ENCODE results near the gene MID1.

Gene MID1

DNA sequence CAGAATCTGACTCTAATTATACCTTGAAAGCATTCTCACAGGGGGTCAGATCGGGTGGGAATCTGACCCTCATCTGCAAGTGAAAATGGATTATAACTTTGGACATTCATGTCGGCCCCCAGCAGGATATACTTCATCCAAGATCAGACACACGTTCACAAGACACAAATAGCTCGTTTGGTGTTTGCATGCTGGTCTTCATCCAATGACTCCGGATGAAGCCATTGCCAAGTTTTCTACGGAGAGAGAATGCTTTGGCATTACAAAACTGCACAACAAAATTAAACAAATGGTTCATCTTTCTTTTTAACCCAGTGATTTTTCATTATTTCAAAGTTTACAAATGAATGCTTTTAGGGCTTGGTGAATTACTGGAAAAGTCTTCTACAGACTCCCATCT lies 105.5 kb downstream of the MID1 start:
- Histone ChIP-seq H3K36me3 (ENCODE audit: control insufficient read depth, insufficient read depth, low read length) (no peaks in the 10 kb centered on the region), H3K4me3 (ENCODE audit: low read length) (no peak overlapping the region), H3K9me3 (ENCODE audit: control insufficient read depth, insufficient read depth, low read length) (no peaks in the 10 kb centered on the region), H3K4me1 (ENCODE audit: control insufficient read depth, insufficient read depth, low read length) (peaks cover 2% of the 10 kb centered on the region; the same call in 1 of the 2 replicates), H3K27ac (ENCODE audit: low read length) (no peak overlapping the region), H3K27me3 (ENCODE audit: control insufficient read depth, insufficient read depth, low read length) (no peaks in the 10 kb centered on the region)
- WGBS (ENCODE audit: insufficient coverage, insufficient read length): no CpG with 5 or more reads among the region's 6 CpGs
- no peak for DNase-seq (ENCODE audit: low read depth, low spot score)

DNA sequence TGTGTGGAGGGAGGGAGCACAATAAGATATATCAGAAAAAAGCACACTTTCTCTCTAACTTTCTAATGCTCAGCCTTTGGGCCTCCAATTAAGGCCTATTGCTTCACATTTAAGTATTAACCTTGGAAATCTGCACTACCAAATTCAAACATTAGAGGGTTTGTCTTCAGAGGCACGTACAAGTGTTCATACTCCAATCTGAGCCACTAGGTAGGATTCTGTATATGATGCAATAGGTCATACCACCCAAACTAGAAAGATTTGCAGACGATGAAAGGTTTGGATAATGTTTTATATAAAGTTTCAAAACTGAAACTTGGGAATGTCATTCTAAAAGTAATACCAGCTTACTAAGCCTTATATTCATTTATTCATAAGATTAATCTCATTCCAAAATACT lies 106.4 kb downstream of the MID1 start:
- no peak overlapping the region for H3K4me3 ChIP-seq (ENCODE audit: low read length)
- DNase-seq (ENCODE audit: low read depth, low spot score): no peak
- no peaks in the 10 kb centered on the region for H3K9me3 ChIP-seq (ENCODE audit: control insufficient read depth, insufficient read depth, low read length)
- no peak overlapping the region for H3K27ac ChIP-seq (ENCODE audit: low read length)
- no peaks in the 10 kb centered on the region for H3K36me3 ChIP-seq (ENCODE audit: control insufficient read depth, insufficient read depth, low read length)
- H3K27me3 ChIP-seq (ENCODE audit: control insufficient read depth, insufficient read depth, low read length): no peaks in the 10 kb centered on the region
- peaks cover 4% of the 10 kb centered on the region for H3K4me1 ChIP-seq (ENCODE audit: control insufficient read depth, insufficient read depth, low read length)
- WGBS (ENCODE audit: insufficient coverage, insufficient read length): no CpG with 5 or more reads among the region's 2 CpGs

DNA sequence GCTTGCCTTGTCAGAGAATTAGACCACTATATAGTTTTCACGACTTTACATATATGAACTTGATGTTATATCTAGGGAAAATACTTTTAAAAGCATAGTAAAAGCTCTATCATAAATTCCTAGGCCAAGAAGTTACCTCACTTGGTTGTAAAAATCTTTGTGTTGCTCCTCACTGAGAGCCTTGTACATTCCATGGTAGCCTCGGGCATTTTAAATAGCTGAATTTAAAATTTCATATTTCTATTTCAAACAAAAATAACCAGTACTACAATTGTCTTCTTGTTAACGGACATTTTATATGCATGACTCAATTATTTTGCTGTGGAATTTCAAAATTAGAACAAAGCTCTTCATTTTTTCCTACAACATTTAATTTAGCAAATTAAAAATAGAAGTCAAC lies 107.6 kb downstream of the MID1 start:
- no CpG with 5 or more reads among the region's 3 CpGs for WGBS (ENCODE audit: insufficient coverage, insufficient read length)
- Histone ChIP-seq H3K27ac (ENCODE audit: low read length) (no peak overlapping the region), H3K27me3 (ENCODE audit: control insufficient read depth, insufficient read depth, low read length) (no peaks in the 10 kb centered on the region), H3K4me3 (ENCODE audit: low read length) (no peak overlapping the region), H3K36me3 (ENCODE audit: control insufficient read depth, insufficient read depth, low read length) (no peaks in the 10 kb centered on the region), H3K9me3 (ENCODE audit: control insufficient read depth, insufficient read depth, low read length) (no peaks in the 10 kb centered on the region), H3K4me1 (ENCODE audit: control insufficient read depth, insufficient read depth, low read length) (peaks cover 4% of the 10 kb centered on the region)
- DNase-seq (ENCODE audit: low read depth, low spot score): no peak

DNA sequence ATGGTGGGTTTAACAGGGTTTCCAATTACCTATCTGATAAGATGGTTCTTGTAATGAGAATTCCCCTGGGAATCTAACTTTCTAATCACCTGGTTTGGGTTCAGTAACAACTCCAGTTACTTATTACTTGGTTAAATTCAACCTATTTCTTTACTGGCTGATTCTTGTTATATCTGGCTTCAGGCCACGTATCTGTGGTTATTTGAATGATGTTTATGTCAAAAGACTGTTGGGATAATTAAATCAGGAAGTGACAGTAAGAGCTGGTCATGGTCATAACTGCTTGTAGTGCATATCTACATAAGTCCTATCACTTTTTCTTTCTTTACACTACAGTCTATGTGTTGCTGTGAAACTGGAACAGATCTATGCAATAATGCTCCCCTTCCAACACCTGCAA lies 108.1 kb downstream of the MID1 start:
- Histone ChIP-seq H3K4me1 (ENCODE audit: control insufficient read depth, insufficient read depth, low read length) (peaks cover 2% of the 10 kb centered on the region; the same call in 1 of the 2 replicates), H3K4me3 (ENCODE audit: low read length) (no peak overlapping the region), H3K9me3 (ENCODE audit: control insufficient read depth, insufficient read depth, low read length) (no peaks in the 10 kb centered on the region), H3K27ac (ENCODE audit: low read length) (no peak overlapping the region), H3K27me3 (ENCODE audit: control insufficient read depth, insufficient read depth, low read length) (no peaks in the 10 kb centered on the region), H3K36me3 (ENCODE audit: control insufficient read depth, insufficient read depth, low read length) (no peaks in the 10 kb centered on the region)
- no CpG with 5 or more reads among the region's 1 CpG for WGBS (ENCODE audit: insufficient coverage, insufficient read length)
- DNase-seq (ENCODE audit: low read depth, low spot score): no peak

DNA sequence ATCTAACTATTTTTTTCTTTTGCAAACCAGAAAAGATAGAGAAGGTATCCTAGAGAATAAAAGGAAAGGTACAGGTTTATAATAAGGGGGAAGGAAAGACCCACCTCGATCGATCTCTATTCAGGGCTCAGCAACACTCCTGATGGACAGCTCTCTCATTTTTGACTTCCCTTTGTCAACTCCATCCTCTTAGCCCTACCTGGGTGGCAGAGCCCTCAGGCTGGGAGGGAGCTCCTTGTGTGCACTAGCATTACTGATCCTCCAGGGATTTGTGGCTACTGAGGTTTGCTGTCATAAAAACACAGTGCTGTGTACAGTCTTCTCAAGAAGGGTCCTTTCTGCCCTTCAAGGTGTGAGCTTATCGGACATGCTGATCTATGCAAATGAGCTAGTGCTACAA lies 111.0 kb downstream of the MID1 start:
- no CpG with 5 or more reads among the region's 3 CpGs for WGBS (ENCODE audit: insufficient coverage, insufficient read length)
- no peaks in the 10 kb centered on the region for H3K9me3 ChIP-seq (ENCODE audit: control insufficient read depth, insufficient read depth, low read length)
- no peak for DNase-seq (ENCODE audit: low read depth, low spot score)
- no peak overlapping the region for H3K4me3 ChIP-seq (ENCODE audit: low read length)
- H3K27me3 ChIP-seq (ENCODE audit: control insufficient read depth, insufficient read depth, low read length): no peaks in the 10 kb centered on the region
- H3K4me1 ChIP-seq (ENCODE audit: control insufficient read depth, insufficient read depth, low read length): peaks cover 2% of the 10 kb centered on the region; the same call in 1 of the 2 replicates
- no peaks in the 10 kb centered on the region for H3K36me3 ChIP-seq (ENCODE audit: control insufficient read depth, insufficient read depth, low read length)
- H3K27ac ChIP-seq (ENCODE audit: low read length): no peak overlapping the region

DNA sequence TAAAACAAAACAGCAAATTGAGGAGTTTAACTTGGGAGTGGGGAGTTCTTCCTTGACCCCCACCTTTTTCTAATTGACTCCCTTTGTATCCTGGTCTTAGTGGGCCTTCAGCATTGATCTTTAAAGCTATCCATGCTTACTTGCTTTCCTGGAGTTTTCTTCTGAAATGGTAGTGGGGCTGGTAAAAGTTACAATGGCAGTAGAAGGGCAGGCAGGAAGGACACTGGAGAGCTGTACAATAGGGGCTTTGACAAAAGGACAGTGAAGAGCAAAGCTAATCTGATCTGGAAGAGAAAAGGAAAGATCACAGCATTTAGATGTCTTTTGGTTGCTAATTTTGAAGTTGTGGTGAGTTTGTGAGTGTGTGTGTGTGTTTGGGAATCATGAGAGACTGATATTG lies 111.5 kb downstream of the MID1 start:
- no peak overlapping the region for H3K27ac ChIP-seq (ENCODE audit: low read length)
- no peaks in the 10 kb centered on the region for H3K27me3 ChIP-seq (ENCODE audit: control insufficient read depth, insufficient read depth, low read length)
- peaks cover 2% of the 10 kb centered on the region; the same call in 1 of the 2 replicates for H3K4me1 ChIP-seq (ENCODE audit: control insufficient read depth, insufficient read depth, low read length)
- no peaks in the 10 kb centered on the region for H3K36me3 ChIP-seq (ENCODE audit: control insufficient read depth, insufficient read depth, low read length)
- peak; percentile 16 for DNase-seq (ENCODE audit: low read depth, low spot score)
- H3K9me3 ChIP-seq (ENCODE audit: control insufficient read depth, insufficient read depth, low read length): no peaks in the 10 kb centered on the region
- H3K4me3 ChIP-seq (ENCODE audit: low read length): no peak overlapping the region

GRCh38 chrX:10507876-10508275 lies 112.5 kb downstream of the MID1 start:
- H3K4me1 ChIP-seq (ENCODE audit: control insufficient read depth, insufficient read depth, low read length): peaks cover 2% of the 10 kb centered on the region; the same call in 1 of the 2 replicates
- H3K36me3 ChIP-seq (ENCODE audit: control insufficient read depth, insufficient read depth, low read length): no peaks in the 10 kb centered on the region
- no peak overlapping the region for H3K4me3 ChIP-seq (ENCODE audit: low read length)
- H3K27ac ChIP-seq (ENCODE audit: low read length): no peak overlapping the region
- no peak for DNase-seq (ENCODE audit: low read depth, low spot score)
- H3K9me3 ChIP-seq (ENCODE audit: control insufficient read depth, insufficient read depth, low read length): no peaks in the 10 kb centered on the region
- WGBS (ENCODE audit: insufficient coverage, insufficient read length): no CpG with 5 or more reads among the region's 2 CpGs
- H3K27me3 ChIP-seq (ENCODE audit: control insufficient read depth, insufficient read depth, low read length): no peaks in the 10 kb centered on the region

DNA sequence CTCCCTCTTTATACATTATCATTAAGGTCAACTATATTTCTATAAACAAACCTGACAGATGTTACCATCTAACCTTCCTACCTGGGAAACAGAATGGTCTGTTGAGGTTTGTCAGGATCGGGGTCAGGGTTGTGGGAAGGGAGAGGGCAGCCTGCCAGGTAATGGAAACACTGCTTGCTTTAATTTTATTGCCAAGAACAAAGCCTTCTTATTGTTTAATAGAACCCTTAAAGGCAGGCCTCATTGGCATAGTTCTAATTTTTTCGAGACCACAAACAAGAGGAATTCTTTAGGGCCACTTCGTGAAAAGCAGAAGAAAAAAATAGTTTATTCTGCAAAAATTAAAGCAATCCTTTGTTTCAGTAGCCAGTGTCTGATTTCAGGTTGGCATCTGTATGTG lies 113.2 kb downstream of the MID1 start:
- no CpG with 5 or more reads among the region's 3 CpGs for WGBS (ENCODE audit: insufficient coverage, insufficient read length)
- Histone ChIP-seq H3K4me1 (ENCODE audit: control insufficient read depth, insufficient read depth, low read length) (peaks cover 2% of the 10 kb centered on the region; the same call in 1 of the 2 replicates), H3K36me3 (ENCODE audit: control insufficient read depth, insufficient read depth, low read length) (no peaks in the 10 kb centered on the region), H3K4me3 (ENCODE audit: low read length) (no peak overlapping the region), H3K9me3 (ENCODE audit: control insufficient read depth, insufficient read depth, low read length) (no peaks in the 10 kb centered on the region), H3K27me3 (ENCODE audit: control insufficient read depth, insufficient read depth, low read length) (no peaks in the 10 kb centered on the region), H3K27ac (ENCODE audit: low read length) (no peak overlapping the region)
- no peak for DNase-seq (ENCODE audit: low read depth, low spot score)

- WGBS (ENCODE audit: insufficient coverage, insufficient read length): no CpG with 5 or more reads among the region's 4 CpGs
- H3K36me3 ChIP-seq (ENCODE audit: control insufficient read depth, insufficient read depth, low read length): no peaks in the 10 kb centered on the region
- H3K27ac ChIP-seq (ENCODE audit: low read length): no peak overlapping the region
- H3K4me3 ChIP-seq (ENCODE audit: low read length): no peak overlapping the region
- DNase-seq (ENCODE audit: low read depth, low spot score): no peak
- no peaks in the 10 kb centered on the region for H3K9me3 ChIP-seq (ENCODE audit: control insufficient read depth, insufficient read depth, low read length)
- H3K27me3 ChIP-seq (ENCODE audit: control insufficient read depth, insufficient read depth, low read length): no peaks in the 10 kb centered on the region
- peaks cover 2% of the 10 kb centered on the region; the same call in 1 of the 2 replicates for H3K4me1 ChIP-seq (ENCODE audit: control insufficient read depth, insufficient read depth, low read length)
These were observed 113.6 kb downstream of the MID1 start for GRCh38 chrX:10506781-10507180.

GRCh38 chrX:10505726-10506125 lies 114.7 kb downstream of the MID1 start:
- no peaks in the 10 kb centered on the region for H3K27me3 ChIP-seq (ENCODE audit: control insufficient read depth, insufficient read depth, low read length)
- H3K36me3 ChIP-seq (ENCODE audit: control insufficient read depth, insufficient read depth, low read length): no peaks in the 10 kb centered on the region
- H3K4me1 ChIP-seq (ENCODE audit: control insufficient read depth, insufficient read depth, low read length): peaks cover 2% of the 10 kb centered on the region; the same call in 1 of the 2 replicates
- no CpG with 5 or more reads among the region's 4 CpGs for WGBS (ENCODE audit: insufficient coverage, insufficient read length)
- H3K4me3 ChIP-seq (ENCODE audit: low read length): no peak overlapping the region
- no peak for DNase-seq (ENCODE audit: low read depth, low spot score)
- H3K9me3 ChIP-seq (ENCODE audit: control insufficient read depth, insufficient read depth, low read length): no peaks in the 10 kb centered on the region
- H3K27ac ChIP-seq (ENCODE audit: low read length): no peak overlapping the region

- H3K9me3 ChIP-seq (ENCODE audit: control insufficient read depth, insufficient read depth, low read length): no peaks in the 10 kb centered on the region
- no peaks in the 10 kb centered on the region for H3K4me1 ChIP-seq (ENCODE audit: control insufficient read depth, insufficient read depth, low read length)
- no peak for DNase-seq (ENCODE audit: low read depth, low spot score)
- no peaks in the 10 kb centered on the region for H3K27me3 ChIP-seq (ENCODE audit: control insufficient read depth, insufficient read depth, low read length)
- WGBS (ENCODE audit: insufficient coverage, insufficient read length): no CpG with 5 or more reads among the region's 2 CpGs
- no peak overlapping the region for H3K4me3 ChIP-seq (ENCODE audit: low read length)
- H3K36me3 ChIP-seq (ENCODE audit: control insufficient read depth, insufficient read depth, low read length): no peaks in the 10 kb centered on the region
- no peak overlapping the region for H3K27ac ChIP-seq (ENCODE audit: low read length)
These were observed 117.4 kb downstream of the MID1 start for GRCh38 chrX:10502961-10503360.

All from iPS DF 6.9 (cell line).